Heart right ventricle (tissue), 16 donors: ENCODE data around the gene HSF5. TPM values are rescaled to one million over a fixed set of nuclear protein-coding genes. Genes with fewer than 3 reads are reported as not detected.

Experiments
- ATAC-seq, 8 donors: fragments of 200-7000 bp; cut with Tn5 transposase; one replicate each; pipeline ENCODE4 v1.9.1; 2020; ENCODE audit warnings: mild to moderate bottlenecking in 8 of 8, moderate library complexity in 8 of 8, moderate number of reproducible peaks in 1 of 8
- DNase-seq, 2 donors: peaks; one replicate each; pipeline ENCODE4 v3.0.0-alpha.2; 2020
- H3K27ac ChIP-seq, 10 donors: fragments of 200-600 bp; sonication (generic) in 2 of 10; one replicate each; pipeline versions ENCODE4 v1.5.0 to v1.8.0; 2020 to 2022; ENCODE audit warnings: mild to moderate bottlenecking in 3 of 10
- H3K27me3 ChIP-seq, 7 donors: fragments of 200-600 bp; one replicate each; pipeline ENCODE4 v1.8.0; 2021 to 2022; ENCODE audit warnings: mild to moderate bottlenecking in 2 of 7
- H3K36me3 ChIP-seq, 9 donors: fragments of 200-600 bp; sonication (generic) in 1 of 9; one replicate each; pipeline versions ENCODE4 v1.5.0 to v1.8.0; 2020 to 2022; ENCODE audit warnings: mild to moderate bottlenecking in 2 of 9
- H3K4me1 ChIP-seq, 9 donors: fragments of 200-600 bp; sonication (generic) in 1 of 9; one replicate each; pipeline versions ENCODE4 v1.5.0 to v1.8.0; 2020 to 2022; ENCODE audit warnings: mild to moderate bottlenecking in 4 of 9
- H3K4me3 ChIP-seq, 10 donors: fragments of 200-600 bp; sonication (generic) in 2 of 10; one replicate each; pipeline versions ENCODE4 v1.5.0 to v1.8.0; 2020 to 2022; ENCODE audit warnings: mild to moderate bottlenecking in 7 of 10, moderate library complexity in 2 of 10
- H3K9me3 ChIP-seq, 11 donors: fragments of 200-600 bp in 10 of 11; sonication (generic) in 2 of 11; one replicate each; pipeline versions ENCODE4 v1.5.0 to v1.8.0; 2013 to 2022; ENCODE audit warnings: mild to moderate bottlenecking in 2 of 11, control low read depth in 1 of 11, moderate library complexity in 1 of 11
- CTCF ChIP-seq, 9 donors: fragments of 200-600 bp; sonication (generic) in 2 of 9; IDR thresholded peaks; one replicate each; pipeline versions ENCODE4 v1.5.0 to v1.8.0; 2021 to 2022; ENCODE audit warnings: antibody characterized with exemption in 9 of 9, mild to moderate bottlenecking in 5 of 9, moderate library complexity in 1 of 9
- WGBS, 2 donors: extraction: QIAGEN DNeasy Blood & Tissue Kit; methylation state at CpG; one replicate each; pipeline ENCODE4 v1.1.7; 2013; ENCODE audit warnings: inconsistent platforms in 1 of 2; 5-methylcytosine and 5-hydroxymethylcytosine counted together
- intact Hi-C, 10 donors: fragments of 100-400 bp; cut with DNase I; formaldehyde crosslinking; loops; one replicate each; pipeline versions ENCODE4 v1.11.1 to v1.14.2; 2022
- polyA plus RNA-seq, 2 donors: library from polyadenylated mRNA; stranded (reverse); fragments of 200-250 nt; gene quantifications; one replicate each; pipeline ENCODE4 v1.2.3, GENCODE V29; 2013
- total RNA-seq, 10 donors: library from RNA; stranded (reverse); fragmentation: NEBNext Ultra II Directional in 3 of 10; extraction: Animal tissue kit (Norgen Biotek cat#: 25700) in 3 of 10; gene quantifications; one replicate each; pipeline versions ENCODE4 v1.2.1 to v1.2.4, GENCODE V29; 2021 to 2023
- donor health status: Arrhythmogenic right ventricular cardiomyopathy.
- donor health status: ischemic (EF 13 %, LVEDD 7.1; RV severe dilation, severe dysfunction).
- donor health status: healthy with polysubstance abuse.
- donor health status: DM: no; HTN: yes; CAD: no.
- donor health status: DM: no; HTN: no; CAD: no.
- donor health status: ischemic (EF 25% LVEDD 6.9; RV normal size, moderate dysfunction).
- donor health status: ischemic (EF 25% LVEDD 5.7; RV mildly dilated, moderate dysfunction).
- donor health status: healthy.
- donor health status: DM: yes; HTN: yes; CAD: no.
- donor health status: Ischemic cardiomyopathy.
- donor health status: ischemic (EF 35%, LVEDD 5.7; RV mildly dilated, moderate dysfunction).
- donor health status: nonischemic (EF 11% LVEDD 7.7; RV severe dilation, severe dysfunction).
- donor health status: DM: yes; HTN: yes; CAD: no.
- donor health status: PGD.
- donor health status: ischemic (EF 29% LVEDD 5.4; RV normal size, mild dysfunction).
- donor health status: nonischemic (EF 23%, LVEDD 6.1; RV moderate dilation, normal function).

Gene HSF5
- total and polyA plus RNA-seq, 12 donors: 0.04 to 0.14 (median 0.05) TPM; not detected in 9

GRCh38 chr17:58508341-58509067, 20.3 kb upstream of the HSF5 start:
- H3K36me3 ChIP-seq: peaks cover 5 to 97% (median 67%) of the 10 kb centered on the region in 9 donors
- no peak for ATAC-seq
- peak overlapping the region in 3 of 10 donors; percentile 42 to 70 (median 56) for H3K27ac ChIP-seq
- peaks cover 1 to 35% (median 13%) of the 10 kb centered on the region in 9 donors for H3K4me1 ChIP-seq
- DNase-seq: no peak
- no peaks in the 10 kb centered on the region for H3K27me3 ChIP-seq
- no peak for TF ChIP-seq CTCF (IDR thresholded peaks at IDR 0.05)
- 60 to 66% methylated on average over 10 of the region's 10 CpGs for WGBS, 2 donors
- H3K9me3 ChIP-seq: no peaks in the 10 kb centered on the region
- H3K4me3 ChIP-seq: no peak overlapping the region
- intact Hi-C loops: no loop called here

GRCh38 chr17:58507123-58507634, 19.0 kb upstream of the HSF5 start:
- no peak for TF ChIP-seq CTCF (IDR thresholded peaks at IDR 0.05)
- Histone ChIP-seq H3K27me3 (no peaks in the 10 kb centered on the region), H3K27ac (peak overlapping the region in 7 of 10 donors; percentile 0 to 70 (median 46)), H3K4me1 (peaks cover 0 to 28% (median 4%) of the 10 kb centered on the region in 9 donors), H3K36me3 (peaks cover 7 to 100% (median 74%) of the 10 kb centered on the region in 9 donors), H3K4me3 (no peak overlapping the region), H3K9me3 (no peaks in the 10 kb centered on the region)
- intact Hi-C loops: no loop called here
- no peak for DNase-seq
- ATAC-seq: peak in 7 of 8 donors; percentile 34 to 72 (median 53)
- WGBS, 2 donors: 82 to 87% methylated on average over 13 of the region's 13 CpGs

- no peak for TF ChIP-seq CTCF (IDR thresholded peaks at IDR 0.05)
- H3K36me3 ChIP-seq: peaks cover 7 to 100% (median 76%) of the 10 kb centered on the region in 9 donors
- H3K27ac ChIP-seq: peak overlapping the region in 6 of 10 donors; percentile 13 to 70 (median 50)
- no peaks in the 10 kb centered on the region for H3K27me3 ChIP-seq
- DNase-seq (no peak), ATAC-seq (peak in 1 of 8 donors; percentile 27)
- H3K4me3 ChIP-seq: no peak overlapping the region
- WGBS, 2 donors: 91 to 92% methylated on average over 7 of the region's 7 CpGs
- intact Hi-C loops: no loop called here
- H3K4me1 ChIP-seq: peaks cover 0 to 28% (median 4%) of the 10 kb centered on the region in 9 donors
- H3K9me3 ChIP-seq: no peaks in the 10 kb centered on the region
Observed at GRCh38 chr17:58506354-58507080, 18.3 kb upstream of the HSF5 start.

- Histone ChIP-seq H3K4me1 (peaks cover 0 to 28% (median 4%) of the 10 kb centered on the region in 9 donors), H3K27me3 (no peaks in the 10 kb centered on the region), H3K27ac (peak overlapping the region in 2 of 10 donors; percentile 30 to 31), H3K9me3 (no peaks in the 10 kb centered on the region), H3K4me3 (no peak overlapping the region), H3K36me3 (peaks cover 7 to 100% (median 72%) of the 10 kb centered on the region in 9 donors)
- intact Hi-C loops: no loop called here
- DNase-seq: no peak
- 83 to 84% methylated on average over 11 of the region's 11 CpGs for WGBS, 2 donors
- TF ChIP-seq CTCF (IDR thresholded peaks at IDR 0.05): no peak
- peak in 5 of 8 donors; percentile 14 to 63 (median 21) for ATAC-seq
Observed at GRCh38 chr17:58504826-58505351, 16.7 kb upstream of the HSF5 start.
